GM19372 (cell line): ENCODE data around the gene LPIN1.

Experiments used
- ATAC-seq: cut with Tn5 transposase; IDR thresholded peaks from one replicate; pipeline ENCODE4 v1.9.1; 2021; ENCODE audit warnings: mild to moderate bottlenecking, low read depth, moderate library complexity; ENCODE audit not compliant: unreplicated experiment

The LPIN1 gene

DNA sequence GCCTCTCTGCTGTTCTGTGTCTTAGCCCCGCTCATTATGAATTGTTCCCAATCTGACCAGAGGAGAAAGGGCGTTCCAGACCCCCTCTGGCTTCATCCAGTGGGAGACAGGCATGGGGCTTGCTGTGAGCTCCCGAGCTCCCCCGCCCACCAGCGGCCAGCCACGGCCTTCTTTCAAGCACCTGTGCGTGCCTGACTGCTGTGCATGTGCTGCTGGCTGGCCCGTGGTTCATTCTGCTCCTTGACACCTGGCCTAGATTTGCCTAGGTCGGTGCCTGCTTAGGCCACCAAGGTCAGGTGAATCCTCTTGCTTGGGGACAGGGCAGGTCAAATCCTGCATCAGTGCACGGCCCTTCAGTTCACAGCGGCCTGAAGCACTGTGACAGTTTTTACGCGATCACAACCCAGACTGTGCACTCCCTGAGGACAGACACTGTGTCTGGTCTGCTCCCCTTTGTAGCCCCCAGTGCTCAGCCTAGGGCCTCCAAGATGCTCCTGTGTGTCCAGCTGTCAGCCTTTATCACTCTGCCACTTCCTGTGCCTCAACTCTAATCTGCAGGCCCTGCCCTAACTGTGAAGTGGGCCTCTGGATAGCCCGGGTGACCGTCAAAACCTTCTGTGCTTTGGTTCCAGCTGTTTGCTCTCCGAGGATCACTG, 3.6 kb upstream of the LPIN1 start:
- ATAC-seq, result no peak

DNA sequence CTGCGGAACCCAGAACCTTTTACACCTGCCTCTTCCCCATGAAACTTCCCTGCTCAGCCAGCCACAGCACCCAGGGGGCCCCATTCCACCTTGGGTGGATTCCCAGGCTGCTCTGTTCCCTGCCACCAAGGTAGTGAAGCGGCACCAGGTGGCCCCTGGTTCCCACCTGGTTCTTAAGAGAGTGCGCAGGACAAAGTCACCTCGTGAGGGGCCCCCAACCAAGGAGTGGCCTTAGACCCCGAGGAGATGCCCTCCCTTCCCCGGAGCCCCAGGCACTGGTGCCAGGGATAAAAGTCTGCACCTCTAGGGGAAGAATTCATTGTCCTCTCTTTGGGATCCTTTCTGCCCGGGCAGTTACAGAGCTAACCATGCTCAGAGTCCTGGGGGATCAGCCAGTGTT, 3.1 kb upstream of the LPIN1 start:
- ATAC-seq, result no peak

DNA sequence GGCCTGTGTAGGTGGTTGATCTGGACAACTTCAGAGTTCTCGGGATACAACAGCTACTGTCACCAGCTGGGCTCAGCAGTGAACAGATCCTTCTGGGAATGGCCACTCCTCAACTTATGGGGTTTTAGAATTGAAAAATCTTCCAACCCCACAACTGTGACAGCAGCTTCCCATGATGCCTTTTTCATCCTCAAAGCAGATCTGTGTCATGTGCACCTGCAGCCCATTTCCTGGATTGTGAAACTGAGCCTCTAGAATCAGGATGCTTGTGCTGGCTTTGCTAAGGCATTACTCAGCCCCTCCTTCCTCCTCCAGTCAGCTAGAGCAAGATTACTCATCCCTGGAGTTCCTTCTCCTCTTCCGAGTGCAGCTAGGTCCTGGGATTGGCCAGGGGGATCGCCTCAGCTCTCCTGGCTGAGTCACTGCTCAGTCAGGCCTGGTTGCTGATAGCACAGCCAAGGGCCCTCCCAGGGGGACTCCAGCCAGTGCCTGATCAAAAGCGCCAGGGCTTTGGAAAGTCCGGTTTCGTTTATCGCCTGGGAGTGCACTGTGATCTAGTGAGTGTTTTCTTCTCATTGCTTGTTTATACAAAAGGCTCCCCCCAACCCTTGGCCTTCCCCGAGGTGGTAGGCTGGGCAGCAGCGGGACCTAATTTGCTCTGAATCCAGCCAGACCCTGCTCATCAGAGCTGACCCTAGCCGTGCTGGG, 2.4 kb upstream of the LPIN1 start:
- ATAC-seq, result peak; percentile 39

DNA sequence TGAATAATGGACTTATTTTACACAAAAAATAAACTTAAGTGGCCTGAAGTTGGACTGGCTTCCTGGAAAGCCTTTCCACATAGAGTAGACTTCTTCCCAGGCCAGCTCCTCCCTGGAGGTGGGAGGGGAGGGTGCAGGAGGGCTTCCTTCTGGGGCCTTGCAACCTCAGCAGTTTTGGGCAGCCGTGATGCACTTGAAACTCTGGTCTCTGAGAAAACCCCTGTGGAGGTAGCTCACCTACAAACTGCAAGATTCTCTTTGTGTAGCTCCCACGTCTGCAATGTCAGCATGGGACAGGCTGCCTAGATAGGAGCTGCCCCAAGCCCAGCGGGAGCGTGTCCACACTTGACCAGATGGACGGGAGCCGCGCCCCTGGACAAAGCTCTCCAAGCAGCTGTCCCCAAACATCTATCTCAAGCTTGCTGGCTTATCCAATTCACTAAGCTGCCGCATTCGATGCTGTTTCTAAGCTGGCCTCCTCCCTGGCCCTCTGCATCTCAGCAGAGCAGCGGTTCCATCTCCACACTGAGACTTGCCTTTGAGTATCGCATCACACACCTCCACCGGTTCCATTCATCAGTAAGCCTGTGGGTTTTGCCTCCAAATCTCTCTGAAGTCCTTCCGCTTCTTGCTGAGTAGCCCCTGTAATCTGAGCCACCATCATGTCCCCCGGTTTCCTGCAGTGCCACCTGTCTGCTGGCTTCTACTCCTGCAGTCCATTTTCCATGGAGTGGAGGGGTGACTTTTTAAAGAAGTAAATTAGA, 1.6 kb upstream of the LPIN1 start:
- no peak for ATAC-seq

DNA sequence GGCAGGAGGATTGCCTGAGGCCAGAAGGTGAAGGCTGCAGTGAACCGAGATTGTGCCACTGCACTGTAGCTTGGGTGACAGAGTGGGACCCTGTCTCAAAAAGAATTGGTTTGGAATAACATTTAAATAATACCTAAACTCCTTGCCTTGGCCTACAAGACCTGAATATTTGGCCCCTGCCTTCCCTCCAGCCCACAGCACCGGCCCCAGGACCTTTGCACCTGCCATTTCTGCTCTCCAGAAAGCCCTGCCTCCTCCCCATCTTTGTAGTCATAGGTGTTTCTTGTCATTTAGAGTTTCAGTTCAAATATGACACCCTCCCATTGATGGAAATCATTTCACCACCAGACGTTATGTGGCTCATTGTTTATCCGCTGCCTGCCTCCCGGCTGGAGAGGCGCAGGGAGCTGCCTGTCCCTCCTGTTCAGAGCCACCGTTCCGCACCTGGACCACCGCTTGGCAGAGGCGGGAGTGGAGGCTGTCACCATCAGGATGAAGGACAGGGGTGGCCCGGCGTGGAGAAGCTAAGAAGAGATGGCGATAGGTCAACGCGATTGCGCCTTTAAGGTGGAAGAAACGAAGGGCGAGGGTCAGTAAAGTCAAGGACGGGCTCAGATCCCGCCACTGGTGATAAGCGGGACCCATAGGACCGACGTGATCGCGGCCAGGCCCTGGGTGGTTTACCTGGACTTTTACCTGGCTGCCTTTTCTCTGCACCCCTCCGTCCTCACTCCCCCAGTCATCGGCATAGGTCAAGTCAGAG, 638 bp upstream of the LPIN1 start:
- ATAC-seq, result no peak

DNA sequence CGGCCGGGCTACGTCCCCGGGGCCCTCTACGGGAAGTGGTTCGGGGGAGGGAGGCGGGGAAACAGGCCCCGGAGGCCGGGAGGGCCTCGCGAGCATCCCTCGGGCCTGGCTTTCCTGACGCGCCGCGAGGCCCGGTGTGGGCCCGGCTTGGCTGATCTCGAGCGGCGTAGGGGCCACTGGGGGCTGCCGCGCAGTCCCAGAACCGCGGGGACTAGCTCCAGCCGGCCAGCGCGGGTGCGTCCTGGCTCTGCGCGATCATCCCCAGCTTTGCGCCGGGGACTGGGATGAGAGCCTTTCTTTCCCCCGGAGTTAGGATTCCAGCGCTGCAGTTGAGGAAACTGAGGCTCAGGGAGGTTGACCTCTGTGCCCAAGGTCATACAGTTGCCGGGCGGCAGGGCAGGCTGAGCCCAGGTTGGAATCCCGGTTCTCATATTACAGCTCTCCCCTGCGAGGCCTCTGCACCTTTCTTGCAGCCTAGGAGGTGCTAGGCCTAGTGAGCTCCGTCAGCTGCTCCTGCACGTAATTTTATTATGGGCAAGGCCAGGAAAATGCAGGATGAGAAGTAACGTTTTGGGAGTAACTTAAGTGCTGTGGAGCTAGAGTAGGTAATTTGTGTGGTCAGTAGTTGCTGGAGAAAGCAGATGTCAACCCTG, 501 bp downstream of the LPIN1 start:
- peak; percentile 30 for ATAC-seq

DNA sequence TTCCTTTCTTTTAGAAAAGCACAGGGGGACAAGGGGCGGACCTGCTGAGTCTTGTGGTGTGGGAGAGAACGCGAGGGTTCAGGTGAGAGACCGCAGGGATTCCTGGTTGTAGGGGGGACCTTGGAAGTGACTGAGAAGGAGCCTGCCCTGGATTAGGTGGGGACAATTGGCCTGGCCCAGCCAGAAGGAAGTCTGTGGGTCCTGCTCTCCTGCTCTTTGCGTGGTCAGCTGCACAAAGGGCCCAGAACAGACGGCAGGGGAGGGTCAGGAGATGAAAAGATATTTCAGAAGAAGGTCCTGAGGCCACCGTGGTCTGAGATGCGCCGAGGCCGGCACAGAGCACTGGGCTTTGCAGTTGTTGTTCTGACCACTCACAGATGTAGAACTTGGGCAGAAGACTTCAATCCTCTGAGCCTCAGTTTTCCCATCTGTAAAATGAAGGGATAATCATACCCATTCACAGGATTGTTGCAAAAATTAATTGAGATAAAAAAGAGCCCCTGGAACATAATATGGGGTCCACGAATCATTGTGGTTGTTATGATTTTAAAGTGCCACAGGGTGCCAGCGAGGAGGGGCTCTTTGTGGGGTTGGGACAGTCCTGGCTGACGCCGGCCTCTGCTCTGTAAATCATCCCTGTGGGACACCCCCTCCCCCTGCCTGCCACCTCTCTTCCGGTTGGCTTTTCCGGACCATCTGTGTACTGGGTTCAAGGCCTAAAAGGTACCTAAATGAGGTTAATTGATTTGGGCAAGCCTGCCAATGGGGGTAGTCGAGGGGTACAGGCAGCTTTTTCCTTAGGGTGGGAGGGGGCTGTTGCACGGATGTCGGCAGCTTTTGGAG, 1.8 kb downstream of the LPIN1 start:
- no peak for ATAC-seq

DNA sequence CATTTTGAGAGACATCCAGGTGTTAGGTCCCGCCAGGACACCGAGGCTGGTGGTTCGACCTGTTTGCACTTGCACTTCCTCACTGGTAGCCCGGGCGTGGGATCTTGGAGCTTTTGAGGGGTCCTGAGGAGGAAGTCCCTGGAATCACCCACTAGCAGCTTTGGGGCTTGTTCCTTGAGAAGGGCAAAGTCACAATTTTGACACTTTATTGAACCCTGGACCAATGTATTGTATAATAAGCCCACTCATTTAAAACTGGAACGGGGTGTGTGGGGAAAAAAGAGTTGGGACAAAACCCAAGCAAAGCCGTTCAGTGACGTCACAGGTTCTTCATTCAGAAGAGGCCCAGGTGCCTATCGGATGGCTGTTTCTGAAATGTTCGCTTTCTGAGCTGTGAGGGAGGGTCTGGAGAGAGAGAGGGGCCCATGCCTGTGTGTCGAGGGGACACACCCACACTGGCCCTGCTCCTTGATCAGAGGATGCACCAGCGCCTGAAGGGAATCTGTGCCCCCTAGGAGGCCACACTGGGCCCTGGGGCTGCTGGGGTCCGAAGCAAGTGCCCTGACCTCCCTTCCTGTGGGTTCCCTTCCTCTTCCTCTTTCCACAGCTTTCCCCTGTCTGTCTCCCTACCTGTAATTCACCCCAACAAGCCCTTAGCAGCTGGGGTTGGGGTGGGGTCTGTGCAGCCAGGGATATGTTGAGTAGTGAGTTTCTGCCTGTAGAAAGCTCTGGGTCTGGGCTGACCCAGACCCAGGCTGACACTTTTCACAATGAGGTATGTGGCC, 2.6 kb downstream of the LPIN1 start:
- no peak for ATAC-seq

DNA sequence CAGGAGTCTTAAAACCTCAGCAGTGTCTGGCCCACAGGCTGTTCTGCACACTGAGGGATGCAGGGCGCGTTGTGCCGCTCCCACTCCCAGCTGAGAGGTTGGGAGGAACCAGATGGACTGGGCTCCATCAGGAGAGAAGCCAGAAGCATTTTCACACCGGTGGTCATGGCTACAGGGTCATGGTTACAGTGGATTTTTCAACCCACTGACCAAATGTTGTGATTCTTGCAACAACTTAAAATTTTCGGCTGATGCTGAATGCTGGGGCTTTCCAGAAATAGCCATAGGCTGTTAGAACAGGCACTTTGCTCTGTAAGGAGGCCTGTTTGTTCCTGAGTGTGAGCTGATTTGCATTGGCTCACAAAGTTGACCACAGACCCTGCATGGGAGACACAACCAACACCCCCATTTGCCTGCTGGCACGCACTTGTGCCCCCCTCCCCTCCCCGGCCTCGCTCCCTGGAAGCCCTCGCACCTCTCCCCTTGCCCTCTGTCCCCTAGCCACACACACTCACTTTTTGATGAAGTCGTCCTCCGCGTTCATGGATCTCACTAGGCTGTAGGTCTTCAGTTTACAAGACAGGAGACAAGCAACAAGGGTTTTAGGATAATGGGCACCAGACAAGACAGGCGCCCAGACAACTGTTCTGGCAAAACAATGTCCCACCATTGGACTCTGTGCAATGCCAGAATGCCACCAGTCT, 3.4 kb downstream of the LPIN1 start:
- ATAC-seq, result no peak

DNA sequence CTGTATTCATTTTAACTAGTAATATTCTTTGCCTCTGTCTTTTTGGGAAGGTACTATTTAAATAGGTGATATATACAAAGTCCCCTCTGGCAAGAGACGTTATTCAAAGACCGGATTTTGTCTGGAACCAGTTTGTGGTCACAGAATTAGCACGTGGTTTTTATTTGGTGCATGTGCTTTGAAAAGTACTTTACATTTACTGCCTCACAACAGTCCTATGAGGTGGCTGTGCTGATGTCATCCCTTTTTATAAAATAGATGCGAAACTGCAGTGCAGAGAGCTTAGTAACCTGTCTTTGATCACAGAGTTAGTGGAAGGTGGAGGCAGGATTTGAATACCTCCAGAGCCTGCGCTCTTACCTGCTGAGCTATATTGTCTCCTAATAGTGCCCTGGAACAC, 4.0 kb downstream of the LPIN1 start:
- no peak for ATAC-seq

DNA sequence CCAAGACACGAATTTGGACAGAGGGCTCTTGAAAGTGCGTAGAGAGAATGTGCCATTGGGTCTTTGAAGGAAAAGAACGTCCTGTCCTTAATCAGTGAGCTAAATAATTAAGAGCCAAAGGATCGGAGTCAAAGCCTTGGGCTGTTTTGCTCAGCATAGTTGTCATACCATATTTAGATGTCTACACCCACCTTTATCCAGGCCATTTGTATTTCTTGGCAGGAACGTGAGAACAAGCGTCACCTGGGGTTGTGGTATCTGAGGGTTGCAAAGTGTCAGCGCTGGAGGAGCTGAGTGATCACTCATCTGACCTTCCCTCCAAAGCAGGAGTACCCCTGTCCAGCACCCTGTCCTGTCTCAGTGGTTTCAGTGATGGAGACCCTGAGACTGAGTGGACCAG, 4.5 kb downstream of the LPIN1 start:
- ATAC-seq, result no peak

DNA sequence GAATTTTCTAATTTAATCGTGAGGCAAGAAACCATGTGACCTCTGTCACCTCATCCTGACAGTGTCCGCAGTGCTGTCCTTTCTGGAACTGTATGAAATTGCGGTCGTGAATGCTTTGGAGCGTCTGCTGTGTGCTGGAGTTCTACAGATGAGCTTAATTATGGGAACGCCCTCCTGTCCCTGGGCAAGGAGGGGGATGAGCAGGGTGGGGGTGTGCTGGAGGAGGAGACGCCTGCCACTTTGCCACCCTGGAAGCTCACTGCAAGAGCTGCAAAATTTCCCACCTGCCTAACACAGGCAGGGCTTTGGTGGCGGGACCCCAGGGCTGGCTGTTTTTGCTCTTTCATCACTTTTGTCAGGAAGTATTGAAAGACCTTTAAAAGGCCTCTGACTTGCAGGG, 6.5 kb downstream of the LPIN1 start:
- no peak for ATAC-seq

DNA sequence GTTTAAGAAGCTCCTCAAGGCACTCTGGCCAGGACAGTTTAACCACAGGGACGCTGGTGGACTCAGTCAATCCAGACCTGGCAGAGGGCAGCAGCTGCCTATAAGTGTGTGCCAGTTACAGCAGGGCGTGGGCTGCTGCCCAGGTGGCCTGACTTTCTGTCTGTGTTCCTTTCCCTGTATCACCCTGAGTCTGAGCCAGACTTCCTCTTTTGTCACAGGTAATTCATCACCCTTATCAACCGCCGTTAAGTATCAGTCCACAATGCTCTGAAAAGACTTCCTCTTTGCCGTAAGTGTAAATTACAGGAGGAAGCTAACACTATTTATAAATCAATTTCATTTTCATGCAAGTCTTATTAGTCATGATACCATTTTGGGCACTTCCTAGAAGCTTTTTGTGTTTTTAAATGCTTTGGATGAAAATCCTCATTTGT, 7.0 kb downstream of the LPIN1 start:
- ATAC-seq, result peak; percentile 84

DNA sequence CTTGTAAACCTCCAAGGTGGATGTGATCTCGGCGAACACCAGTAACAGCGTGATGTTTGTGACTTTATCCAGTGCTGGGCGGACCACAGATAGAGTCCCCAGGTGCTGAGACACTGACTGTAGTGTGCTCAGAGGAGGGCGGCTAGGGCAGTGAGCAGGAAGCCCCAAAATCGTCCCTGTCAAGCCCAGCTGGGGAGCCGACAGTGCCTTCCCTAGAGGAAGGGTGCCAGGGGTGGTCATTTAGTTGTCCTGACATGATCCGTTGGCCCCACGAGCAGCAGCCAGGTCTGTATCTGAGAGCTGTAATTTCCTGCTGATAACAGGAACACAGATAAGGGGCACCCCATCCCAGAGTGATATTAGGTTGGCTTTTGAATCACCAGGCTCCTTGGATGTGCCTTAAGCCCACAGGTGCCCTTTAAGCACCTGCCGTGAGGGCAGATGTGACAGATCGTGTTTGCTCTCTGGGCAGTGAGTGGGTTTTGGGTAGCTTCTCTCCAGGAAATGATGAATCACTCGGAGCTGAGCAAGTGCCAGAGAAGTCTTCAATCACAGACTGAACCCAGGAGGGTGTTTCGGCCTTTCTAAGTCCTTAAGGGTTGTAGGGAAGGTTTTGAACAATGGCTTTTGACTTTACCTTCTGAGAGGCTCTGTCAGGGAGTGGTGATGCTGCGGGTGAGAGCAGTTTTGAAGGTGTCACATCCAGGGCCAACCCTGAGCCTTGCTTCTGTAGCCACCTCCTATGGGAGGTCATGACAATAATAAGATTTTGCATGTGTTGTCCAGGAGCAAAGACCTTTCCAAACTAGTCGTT, 7.7 kb downstream of the LPIN1 start:
- peak; percentile 48 for ATAC-seq

DNA sequence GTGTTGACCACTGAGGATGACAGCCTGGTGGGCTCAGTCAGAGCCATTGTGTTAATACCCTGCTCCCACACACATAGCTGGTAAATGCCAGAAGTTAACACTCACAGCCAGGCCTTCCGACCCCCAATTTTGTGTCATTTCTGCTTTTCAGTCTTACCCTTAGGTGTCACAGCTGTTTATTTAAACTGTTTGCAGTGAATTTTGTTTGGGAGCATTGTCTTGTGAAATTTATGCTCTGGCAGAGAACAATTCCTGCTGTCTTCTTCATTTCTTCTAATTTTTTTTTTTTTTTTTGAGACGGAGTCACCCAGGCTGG, 8.2 kb downstream of the LPIN1 start:
- ATAC-seq, result no peak

DNA sequence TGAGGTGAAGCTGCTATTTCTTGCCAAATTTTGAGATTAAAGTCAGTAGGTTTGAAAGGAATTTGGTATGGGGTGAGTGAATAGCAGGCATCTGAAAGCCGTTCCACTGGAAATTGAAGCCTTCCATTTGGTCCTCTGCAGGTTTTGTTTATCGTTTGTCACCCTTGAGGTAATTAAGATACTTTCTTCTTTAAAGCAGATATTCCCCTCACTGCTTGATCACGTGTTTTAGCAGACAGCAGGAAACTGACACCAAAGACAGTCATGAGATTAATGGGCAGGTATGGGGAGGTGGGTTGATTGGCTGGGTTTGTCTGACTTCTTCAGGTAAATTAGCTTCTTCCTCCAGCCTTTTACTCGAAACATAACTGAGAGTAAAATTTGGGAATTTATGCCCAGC, 10.7 kb downstream of the LPIN1 start:
- no peak for ATAC-seq

DNA sequence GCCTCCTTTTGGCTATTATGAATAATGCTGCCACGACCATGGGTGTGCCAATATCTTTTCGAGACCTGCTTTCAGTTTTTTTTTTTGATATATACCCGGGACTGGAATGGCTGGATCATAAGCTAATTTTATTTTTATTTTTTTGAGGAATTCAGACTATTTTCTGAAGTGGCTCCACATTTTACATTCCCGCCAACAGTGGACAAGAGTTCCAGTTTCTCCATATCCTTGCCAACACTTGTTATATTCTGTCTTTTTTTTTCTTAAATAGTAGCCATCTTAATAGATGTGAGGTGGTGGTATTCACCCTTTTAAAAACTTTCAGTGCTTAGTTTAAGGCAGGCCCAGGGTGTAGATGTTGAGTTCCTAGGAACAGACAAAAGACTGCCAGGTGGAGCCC, 11.8 kb downstream of the LPIN1 start:
- no peak for ATAC-seq

DNA sequence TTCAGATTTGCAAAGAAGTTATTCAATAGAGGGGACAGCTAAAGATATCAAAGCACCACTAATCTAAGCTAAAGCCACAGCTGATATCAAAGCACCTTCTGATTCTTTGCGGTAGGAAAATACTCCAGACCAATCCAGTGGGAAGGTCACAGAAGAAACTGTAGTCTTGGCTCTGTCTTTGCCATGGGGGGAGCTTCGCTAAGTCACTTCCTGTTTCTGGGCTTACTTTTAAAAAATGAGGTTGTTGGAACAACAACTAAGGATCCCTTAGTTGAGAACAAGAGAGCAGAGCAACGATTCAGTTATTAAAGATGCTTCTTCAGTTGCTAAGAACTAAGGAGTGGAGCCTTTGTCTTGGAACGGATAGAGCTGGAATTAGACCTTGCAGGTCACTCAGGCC, 12.2 kb downstream of the LPIN1 start:
- no peak for ATAC-seq
